Islet of Langerhans (tissue), 1 donor: ENCODE data around the gene CORIN.

Experiments used
- FAIRE-seq: peaks from one replicate; lab custom pipeline; 2011; peaks lifted over from hg19 to GRCh38; lab: Jason Lieb, UNC

CORIN gene, protein sequence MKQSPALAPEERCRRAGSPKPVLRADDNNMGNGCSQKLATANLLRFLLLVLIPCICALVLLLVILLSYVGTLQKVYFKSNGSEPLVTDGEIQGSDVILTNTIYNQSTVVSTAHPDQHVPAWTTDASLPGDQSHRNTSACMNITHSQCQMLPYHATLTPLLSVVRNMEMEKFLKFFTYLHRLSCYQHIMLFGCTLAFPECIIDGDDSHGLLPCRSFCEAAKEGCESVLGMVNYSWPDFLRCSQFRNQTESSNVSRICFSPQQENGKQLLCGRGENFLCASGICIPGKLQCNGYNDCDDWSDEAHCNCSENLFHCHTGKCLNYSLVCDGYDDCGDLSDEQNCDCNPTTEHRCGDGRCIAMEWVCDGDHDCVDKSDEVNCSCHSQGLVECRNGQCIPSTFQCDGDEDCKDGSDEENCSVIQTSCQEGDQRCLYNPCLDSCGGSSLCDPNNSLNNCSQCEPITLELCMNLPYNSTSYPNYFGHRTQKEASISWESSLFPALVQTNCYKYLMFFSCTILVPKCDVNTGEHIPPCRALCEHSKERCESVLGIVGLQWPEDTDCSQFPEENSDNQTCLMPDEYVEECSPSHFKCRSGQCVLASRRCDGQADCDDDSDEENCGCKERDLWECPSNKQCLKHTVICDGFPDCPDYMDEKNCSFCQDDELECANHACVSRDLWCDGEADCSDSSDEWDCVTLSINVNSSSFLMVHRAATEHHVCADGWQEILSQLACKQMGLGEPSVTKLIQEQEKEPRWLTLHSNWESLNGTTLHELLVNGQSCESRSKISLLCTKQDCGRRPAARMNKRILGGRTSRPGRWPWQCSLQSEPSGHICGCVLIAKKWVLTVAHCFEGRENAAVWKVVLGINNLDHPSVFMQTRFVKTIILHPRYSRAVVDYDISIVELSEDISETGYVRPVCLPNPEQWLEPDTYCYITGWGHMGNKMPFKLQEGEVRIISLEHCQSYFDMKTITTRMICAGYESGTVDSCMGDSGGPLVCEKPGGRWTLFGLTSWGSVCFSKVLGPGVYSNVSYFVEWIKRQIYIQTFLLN

GRCh38 chr4:47837908-47838294, at the start of gene CORIN:
Gene CORIN (minus strand): TSS chr4:47838067. CDS start chr4:47837949, 118 bp downstream.
- FAIRE-seq, result no peak

- no peak for FAIRE-seq
Observed at GRCh38 chr4:47882228-47882627, 44.4 kb upstream of the CORIN start.

- peak; percentile 41 for FAIRE-seq
Observed at GRCh38 chr4:47879458-47879857, 41.6 kb upstream of the CORIN start.

- no peak for FAIRE-seq
Observed at GRCh38 chr4:47876784-47877546, 39.1 kb upstream of the CORIN start.

DNA sequence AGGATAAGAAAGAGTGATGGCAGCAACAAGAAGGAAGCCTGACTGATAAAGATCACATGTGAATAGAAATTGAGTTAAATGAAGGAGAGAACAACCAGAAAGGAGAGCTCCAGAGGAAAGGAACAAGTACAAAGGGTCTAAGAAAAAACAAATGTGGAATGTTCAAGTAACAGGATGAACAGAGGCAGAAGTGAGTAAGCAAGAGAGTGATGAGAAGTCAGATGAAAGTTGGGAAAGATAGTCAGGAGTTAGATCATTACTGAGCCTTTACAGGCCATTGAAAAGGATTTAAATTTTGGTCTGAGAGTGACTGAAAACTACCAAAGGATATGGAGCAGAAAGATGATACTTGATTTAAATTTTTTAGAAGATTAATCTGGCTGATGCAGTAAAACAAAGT, 38.4 kb upstream of the CORIN start:
- no peak for FAIRE-seq

- no peak for FAIRE-seq
Observed at GRCh38 chr4:47873877-47874541, 36.1 kb upstream of the CORIN start.

- no peak for FAIRE-seq
Observed at GRCh38 chr4:47863486-47863885, 25.6 kb upstream of the CORIN start.

GRCh38 chr4:47862297-47862696, 24.4 kb upstream of the CORIN start:
- no peak for FAIRE-seq

DNA sequence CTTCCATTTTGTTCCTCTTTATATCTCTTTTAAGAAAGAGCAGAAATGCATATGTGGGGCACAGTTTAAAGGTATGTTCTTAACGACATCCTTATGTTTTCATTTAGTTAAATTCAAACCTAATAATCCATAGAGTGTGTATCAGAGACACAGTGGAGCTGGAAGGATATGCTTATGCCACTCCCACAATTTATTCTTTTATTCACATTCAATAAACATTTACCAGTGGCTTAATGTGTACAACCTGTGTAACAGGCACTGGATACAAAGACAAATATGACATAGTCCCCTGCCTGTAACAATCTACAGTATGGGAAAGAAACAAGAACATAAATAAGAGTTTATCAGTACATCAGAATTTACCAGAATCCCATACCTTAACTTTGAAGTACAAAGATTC, 22.4 kb upstream of the CORIN start:
- FAIRE-seq, result no peak

DNA sequence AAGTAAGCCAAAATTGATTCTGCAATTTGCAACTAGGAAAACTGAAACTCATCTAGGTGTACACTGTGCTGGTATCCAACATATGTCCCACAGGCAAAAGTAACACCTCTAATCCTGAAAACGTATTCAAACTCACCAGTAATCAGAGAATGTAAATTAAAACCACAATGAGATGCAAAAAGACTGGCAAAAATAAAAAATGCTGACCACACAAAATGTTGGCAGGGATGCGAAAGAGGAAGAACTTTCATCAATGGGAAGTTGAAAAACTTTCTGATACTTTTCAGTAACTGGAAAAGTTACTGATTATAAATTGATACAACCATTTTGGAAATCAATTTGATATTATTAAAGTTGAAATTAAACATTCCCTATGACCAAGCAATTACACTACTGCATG, 20.1 kb upstream of the CORIN start:
- FAIRE-seq, result no peak

DNA sequence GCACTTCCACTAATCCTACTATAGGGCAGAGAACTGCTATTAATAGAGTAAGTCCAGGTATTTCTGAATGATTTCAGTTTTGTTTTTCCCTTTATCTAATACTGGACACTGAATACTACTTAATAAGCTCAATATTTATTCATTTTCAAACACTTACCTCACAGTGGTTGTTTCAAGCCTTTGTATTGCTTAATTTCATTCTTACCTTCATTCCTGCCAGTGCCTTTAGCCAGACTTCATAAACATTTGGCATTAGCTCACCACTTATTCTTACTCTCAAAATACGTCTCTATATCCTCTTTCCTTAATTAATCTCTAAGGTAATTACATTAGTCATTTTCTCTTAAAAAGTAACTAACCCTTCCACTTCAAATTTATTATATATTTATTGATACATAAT, 18.8 kb upstream of the CORIN start:
- FAIRE-seq, result no peak

DNA sequence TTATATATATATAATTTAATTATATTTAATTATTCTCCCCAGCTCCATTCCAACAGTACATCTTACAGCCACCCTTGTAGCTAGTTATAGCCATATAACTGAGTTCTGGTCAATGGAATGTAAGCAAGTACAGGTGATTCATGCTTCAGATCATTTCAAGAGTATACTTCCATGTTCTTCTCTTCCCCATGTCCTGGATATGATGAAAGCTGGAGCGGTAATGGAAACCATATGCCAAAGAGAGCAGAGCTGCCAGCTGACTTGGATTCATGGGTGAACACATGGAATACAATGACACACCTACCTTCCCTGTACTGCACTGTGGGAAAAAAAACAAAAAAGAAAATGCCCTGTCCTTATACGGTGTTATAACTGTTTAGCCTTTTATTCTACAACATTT, 17.5 kb upstream of the CORIN start:
- no peak for FAIRE-seq

- FAIRE-seq, result no peak
Observed at GRCh38 chr4:47852136-47852535, 14.3 kb upstream of the CORIN start.

- no peak for FAIRE-seq
Observed at GRCh38 chr4:47849466-47849865, 11.6 kb upstream of the CORIN start.

GRCh38 chr4:47848041-47848440, 10.2 kb upstream of the CORIN start:
- FAIRE-seq, result peak; percentile 13

DNA sequence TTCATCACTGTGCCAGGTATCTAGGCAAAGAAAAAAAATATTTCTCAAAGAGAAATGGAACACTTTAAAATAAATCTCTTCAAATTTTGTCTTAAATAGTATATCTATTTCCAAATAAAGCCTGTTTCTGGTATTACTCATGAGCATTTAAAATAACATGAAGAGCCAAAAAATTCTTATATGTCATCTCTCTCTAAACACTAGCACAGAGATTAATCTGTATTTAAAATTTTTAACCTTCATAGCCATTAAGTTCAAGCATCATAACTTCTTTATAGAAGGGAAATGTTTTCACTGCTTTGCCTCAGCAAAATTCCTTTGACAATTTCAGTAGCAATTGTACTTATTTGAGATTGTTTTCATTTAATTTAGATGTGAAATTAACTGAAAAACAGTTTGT, 5.1 kb upstream of the CORIN start:
- no peak for FAIRE-seq

DNA sequence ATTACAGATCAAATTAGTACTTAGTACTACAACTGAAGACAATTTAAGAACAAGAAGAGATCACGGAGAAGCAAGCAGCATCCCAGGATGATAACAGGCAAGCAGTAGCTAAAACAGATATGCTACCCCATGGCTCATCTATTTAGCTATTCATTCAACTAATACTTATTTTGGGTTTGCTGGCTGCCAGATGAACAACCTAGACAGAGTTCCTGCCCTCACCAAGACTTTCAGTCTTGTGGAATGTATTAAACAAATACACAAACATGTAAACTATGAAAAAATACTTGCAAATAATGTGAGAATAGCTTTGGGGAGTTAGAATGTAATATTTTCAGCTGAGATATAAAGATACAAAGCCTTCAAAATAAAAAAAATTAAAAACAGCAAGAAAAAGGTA, 2.4 kb upstream of the CORIN start:
- FAIRE-seq, result no peak

GRCh38 chr4:47839259-47839658, 1.4 kb upstream of the CORIN start:
- no peak for FAIRE-seq

- no peak for FAIRE-seq
Observed at GRCh38 chr4:47838445-47838844, 578 bp upstream of the CORIN start.

- no peak for FAIRE-seq
Observed at GRCh38 chr4:47837094-47837907, 566 bp downstream of the CORIN start.

- peak; percentile 49 for FAIRE-seq
Observed at GRCh38 chr4:47836641-47837093, 1.2 kb downstream of the CORIN start.
